ENCODE measurements around the gene PSMD1.

Gene PSMD1

GRCh38 chr2:231207734-231208133 is 151.1 kb downstream of the PSMD1 start:
- no peak for DNase-seq (ENCODE audit: low spot score)

GRCh38 chr2:231210782-231211181 is 154.1 kb downstream of the PSMD1 start:
- no peak for DNase-seq (ENCODE audit: low spot score)

- no peak for DNase-seq (ENCODE audit: low spot score)
These were observed 154.8 kb downstream of the PSMD1 start for GRCh38 chr2:231211486-231211885.

- DNase-seq (ENCODE audit: low spot score), result no peak
These were observed 155.7 kb downstream of the PSMD1 start for GRCh38 chr2:231212329-231212845.

- no peak for DNase-seq (ENCODE audit: low spot score)
These were observed 157.4 kb downstream of the PSMD1 start for GRCh38 chr2:231213931-231214642.

- DNase-seq (ENCODE audit: low spot score), result no peak
These were observed 161.7 kb downstream of the PSMD1 start for GRCh38 chr2:231218366-231218765.

GRCh38 chr2:231219289-231219688 is 162.6 kb downstream of the PSMD1 start:
- DNase-seq (ENCODE audit: low spot score), result no peak

- no peak for DNase-seq (ENCODE audit: low spot score)
These were observed 165.1 kb downstream of the PSMD1 start for GRCh38 chr2:231221761-231222160.
